HG03469 (cell line): ENCODE measurements around the gene RERE.
"Not testable (repeated sequence)": the region's sequence is repeated elsewhere in the genome, so short reads cannot be mapped to it uniquely, and the experiment has no call there.

Source experiments
- ATAC-seq: cut with Tn5 transposase; IDR thresholded peaks from one replicate; pipeline ENCODE4 v1.9.1; 2021; ENCODE audit warnings: mild to moderate bottlenecking, moderate library complexity, moderate number of reproducible peaks; ENCODE audit not compliant: unreplicated experiment

The RERE gene

GRCh38 chr1:8753736-8754135 is 63.7 kb downstream of the RERE start:
- ATAC-seq: no peak

- no peak for ATAC-seq
Measured at GRCh38 chr1:8752921-8753713, 64.3 kb downstream of the RERE start.

GRCh38 chr1:8752411-8752810 is 65.0 kb downstream of the RERE start:
- ATAC-seq: no peak

GRCh38 chr1:8751984-8752383 is 65.5 kb downstream of the RERE start:
- ATAC-seq: no peak

- no peak for ATAC-seq
Measured at GRCh38 chr1:8747879-8748825, 69.3 kb downstream of the RERE start.

- no peak for ATAC-seq
Measured at GRCh38 chr1:8746554-8746953, 70.9 kb downstream of the RERE start.

- no peak for ATAC-seq
Measured at GRCh38 chr1:8745749-8746390, 71.6 kb downstream of the RERE start.

- no peak for ATAC-seq
Measured at GRCh38 chr1:8745346-8745745, 72.1 kb downstream of the RERE start.

- no peak for ATAC-seq
Measured at GRCh38 chr1:8742022-8742924, 75.2 kb downstream of the RERE start.

- ATAC-seq: no peak
Measured at GRCh38 chr1:8740034-8740449, 77.4 kb downstream of the RERE start.

GRCh38 chr1:8739377-8739776 is 78.1 kb downstream of the RERE start:
- no peak for ATAC-seq

- ATAC-seq: no peak
Measured at GRCh38 chr1:8736927-8737326, 80.5 kb downstream of the RERE start.

GRCh38 chr1:8733484-8733883 is 84.0 kb downstream of the RERE start:
- no peak for ATAC-seq

GRCh38 chr1:8731162-8731561 is 86.3 kb downstream of the RERE start:
- no peak for ATAC-seq

- ATAC-seq: no peak
Measured at GRCh38 chr1:8728464-8728863, 89.0 kb downstream of the RERE start.

GRCh38 chr1:8727809-8728213 is 89.6 kb downstream of the RERE start:
- ATAC-seq: no peak

- not testable (repeated sequence) for ATAC-seq
Measured at GRCh38 chr1:8727316-8727715, 90.1 kb downstream of the RERE start.

GRCh38 chr1:8726801-8727186 is 90.6 kb downstream of the RERE start:
- ATAC-seq: not testable (repeated sequence)

GRCh38 chr1:8723010-8723409 is 94.4 kb downstream of the RERE start:
- no peak for ATAC-seq

GRCh38 chr1:8722366-8722765 is 95.1 kb downstream of the RERE start:
- ATAC-seq: no peak
